ENCODE data around the gene LARGE1. TPM values are rescaled to one million over a fixed set of nuclear protein-coding genes. Genes with fewer than 3 reads are reported as not detected.

The LARGE1 gene
- total and polyA plus RNA-seq, 9 of the 15 experiments (the other 6 are each of a cell fraction or from before 2014, with no cell fraction given): 0.01 to 0.66 (median 0.14) TPM; not detected in 2

DNA sequence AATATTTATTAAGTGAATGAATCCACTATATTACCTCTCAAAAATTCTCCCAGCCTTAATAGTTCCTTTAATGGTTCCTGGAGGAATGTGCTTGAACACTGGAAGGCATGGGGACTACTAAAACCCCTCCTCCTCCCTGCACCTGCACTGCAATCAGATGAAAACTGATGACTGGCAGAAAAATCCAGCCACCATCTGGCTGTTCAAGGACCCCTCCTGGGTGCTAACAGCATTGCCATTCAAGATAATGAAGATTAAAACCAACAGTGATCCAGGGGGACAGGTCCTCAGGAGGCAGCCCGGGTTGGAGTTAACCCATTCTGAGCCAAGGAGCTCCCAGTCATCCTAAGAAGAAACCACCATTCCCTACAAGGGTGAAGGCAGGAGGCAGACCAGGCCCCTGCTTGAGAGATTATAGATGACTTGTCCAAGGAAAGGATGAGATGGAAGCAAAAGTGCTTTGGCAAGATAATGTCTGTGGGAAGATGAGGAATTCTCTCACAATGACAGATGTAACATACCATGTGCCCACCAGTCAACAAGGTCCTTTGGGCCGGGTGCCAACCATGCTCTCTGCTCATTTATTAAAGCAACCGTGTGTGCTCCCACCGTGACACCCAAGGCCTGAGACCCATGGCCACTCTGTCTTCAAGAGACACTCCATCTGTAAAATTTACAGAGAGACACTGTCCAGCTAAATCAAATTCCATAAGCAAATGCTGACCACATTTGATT, 90.6 kb downstream of the LARGE1 start (continued):
- no peak for TF ChIP-seq CREB3L1 (IDR thresholded peaks at IDR 0.05; ENCODE audit: borderline replicate concordance, low read depth)
- TF ChIP-seq ZNF197 (CRISPR knock-in tag; IDR thresholded peaks at IDR 0.05; ENCODE audit: low read depth): no peak
- no peak for TF ChIP-seq KAT8 (IDR thresholded peaks at IDR 0.05; ENCODE audit: low read depth)
- no peak for TF ChIP-seq BMI1 (IDR thresholded peaks at IDR 0.05; ENCODE audit: low read length)
- no peak for TF ChIP-seq GTF3C2 (IDR thresholded peaks at IDR 0.05; ENCODE audit: borderline replicate concordance, extremely low read depth, insufficient read length)
- TF ChIP-seq POLR2AphosphoS2 (IDR thresholded peaks at IDR 0.05; ENCODE audit: low read length): no peak
- TF ChIP-seq, protein P1, sequence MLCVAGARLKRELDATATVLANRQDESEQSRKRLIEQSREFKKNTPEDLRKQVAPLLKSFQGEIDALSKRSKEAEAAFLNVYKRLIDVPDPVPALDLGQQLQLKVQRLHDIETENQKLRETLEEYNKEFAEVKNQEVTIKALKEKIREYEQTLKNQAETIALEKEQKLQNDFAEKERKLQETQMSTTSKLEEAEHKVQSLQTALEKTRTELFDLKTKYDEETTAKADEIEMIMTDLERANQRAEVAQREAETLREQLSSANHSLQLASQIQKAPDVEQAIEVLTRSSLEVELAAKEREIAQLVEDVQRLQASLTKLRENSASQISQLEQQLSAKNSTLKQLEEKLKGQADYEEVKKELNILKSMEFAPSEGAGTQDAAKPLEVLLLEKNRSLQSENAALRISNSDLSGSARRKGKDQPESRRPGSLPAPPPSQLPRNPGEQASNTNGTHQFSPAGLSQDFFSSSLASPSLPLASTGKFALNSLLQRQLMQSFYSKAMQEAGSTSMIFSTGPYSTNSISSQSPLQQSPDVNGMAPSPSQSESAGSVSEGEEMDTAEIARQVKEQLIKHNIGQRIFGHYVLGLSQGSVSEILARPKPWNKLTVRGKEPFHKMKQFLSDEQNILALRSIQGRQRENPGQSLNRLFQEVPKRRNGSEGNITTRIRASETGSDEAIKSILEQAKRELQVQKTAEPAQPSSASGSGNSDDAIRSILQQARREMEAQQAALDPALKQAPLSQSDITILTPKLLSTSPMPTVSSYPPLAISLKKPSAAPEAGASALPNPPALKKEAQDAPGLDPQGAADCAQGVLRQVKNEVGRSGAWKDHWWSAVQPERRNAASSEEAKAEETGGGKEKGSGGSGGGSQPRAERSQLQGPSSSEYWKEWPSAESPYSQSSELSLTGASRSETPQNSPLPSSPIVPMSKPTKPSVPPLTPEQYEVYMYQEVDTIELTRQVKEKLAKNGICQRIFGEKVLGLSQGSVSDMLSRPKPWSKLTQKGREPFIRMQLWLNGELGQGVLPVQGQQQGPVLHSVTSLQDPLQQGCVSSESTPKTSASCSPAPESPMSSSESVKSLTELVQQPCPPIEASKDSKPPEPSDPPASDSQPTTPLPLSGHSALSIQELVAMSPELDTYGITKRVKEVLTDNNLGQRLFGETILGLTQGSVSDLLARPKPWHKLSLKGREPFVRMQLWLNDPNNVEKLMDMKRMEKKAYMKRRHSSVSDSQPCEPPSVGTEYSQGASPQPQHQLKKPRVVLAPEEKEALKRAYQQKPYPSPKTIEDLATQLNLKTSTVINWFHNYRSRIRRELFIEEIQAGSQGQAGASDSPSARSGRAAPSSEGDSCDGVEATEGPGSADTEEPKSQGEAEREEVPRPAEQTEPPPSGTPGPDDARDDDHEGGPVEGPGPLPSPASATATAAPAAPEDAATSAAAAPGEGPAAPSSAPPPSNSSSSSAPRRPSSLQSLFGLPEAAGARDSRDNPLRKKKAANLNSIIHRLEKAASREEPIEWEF (CRISPR knock-in tag; IDR thresholded peaks at IDR 0.05): no peak

Data from K562 (cell line).